Measurements from ENCODE around the gene TMEM198. TPM values are rescaled to one million over a fixed set of nuclear protein-coding genes. Genes with fewer than 3 reads are reported as not detected.

Gene TMEM198
- total RNA-seq, 1 donor from 2014 or later: 1.6 TPM

DNA sequence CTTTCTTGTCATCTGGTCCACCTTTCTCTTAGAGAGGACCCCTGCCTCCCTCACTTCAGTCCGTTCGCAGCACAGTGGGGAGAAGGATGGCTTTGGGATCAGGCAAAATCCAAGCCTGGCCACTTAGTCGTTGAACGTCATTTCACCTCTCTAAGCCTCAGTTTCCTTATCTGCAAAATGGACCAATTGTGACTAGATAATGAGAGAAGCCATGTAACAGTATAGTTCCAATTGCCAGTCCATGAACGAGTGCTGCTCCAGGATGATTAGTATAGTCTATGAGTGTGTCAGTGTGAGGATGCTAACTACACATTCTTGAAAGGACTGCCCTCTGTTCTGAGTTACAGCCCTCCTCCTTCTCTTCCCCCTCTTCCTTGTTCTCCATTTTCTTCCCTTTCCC is 29.3 kb downstream of the TMEM198 start:
- DNase-seq (ENCODE audit: low read depth): no peak
- no peak overlapping the region for H3K4me3 ChIP-seq (ENCODE audit: low read depth, low read length)
- TF ChIP-seq, protein P1, sequence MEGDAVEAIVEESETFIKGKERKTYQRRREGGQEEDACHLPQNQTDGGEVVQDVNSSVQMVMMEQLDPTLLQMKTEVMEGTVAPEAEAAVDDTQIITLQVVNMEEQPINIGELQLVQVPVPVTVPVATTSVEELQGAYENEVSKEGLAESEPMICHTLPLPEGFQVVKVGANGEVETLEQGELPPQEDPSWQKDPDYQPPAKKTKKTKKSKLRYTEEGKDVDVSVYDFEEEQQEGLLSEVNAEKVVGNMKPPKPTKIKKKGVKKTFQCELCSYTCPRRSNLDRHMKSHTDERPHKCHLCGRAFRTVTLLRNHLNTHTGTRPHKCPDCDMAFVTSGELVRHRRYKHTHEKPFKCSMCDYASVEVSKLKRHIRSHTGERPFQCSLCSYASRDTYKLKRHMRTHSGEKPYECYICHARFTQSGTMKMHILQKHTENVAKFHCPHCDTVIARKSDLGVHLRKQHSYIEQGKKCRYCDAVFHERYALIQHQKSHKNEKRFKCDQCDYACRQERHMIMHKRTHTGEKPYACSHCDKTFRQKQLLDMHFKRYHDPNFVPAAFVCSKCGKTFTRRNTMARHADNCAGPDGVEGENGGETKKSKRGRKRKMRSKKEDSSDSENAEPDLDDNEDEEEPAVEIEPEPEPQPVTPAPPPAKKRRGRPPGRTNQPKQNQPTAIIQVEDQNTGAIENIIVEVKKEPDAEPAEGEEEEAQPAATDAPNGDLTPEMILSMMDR (conservative IDR thresholded peaks at IDR 0.05; ENCODE audit: low read depth, low read length): no peak

GRCh38 chr2:219574484-219575311 is 30.9 kb downstream of the TMEM198 start:
- no peak for DNase-seq (ENCODE audit: low read depth)
- TF ChIP-seq, protein P1 (conservative IDR thresholded peaks at IDR 0.05; ENCODE audit: low read depth, low read length): no peak
- H3K4me3 ChIP-seq (ENCODE audit: low read depth, low read length): no peak overlapping the region

DNA sequence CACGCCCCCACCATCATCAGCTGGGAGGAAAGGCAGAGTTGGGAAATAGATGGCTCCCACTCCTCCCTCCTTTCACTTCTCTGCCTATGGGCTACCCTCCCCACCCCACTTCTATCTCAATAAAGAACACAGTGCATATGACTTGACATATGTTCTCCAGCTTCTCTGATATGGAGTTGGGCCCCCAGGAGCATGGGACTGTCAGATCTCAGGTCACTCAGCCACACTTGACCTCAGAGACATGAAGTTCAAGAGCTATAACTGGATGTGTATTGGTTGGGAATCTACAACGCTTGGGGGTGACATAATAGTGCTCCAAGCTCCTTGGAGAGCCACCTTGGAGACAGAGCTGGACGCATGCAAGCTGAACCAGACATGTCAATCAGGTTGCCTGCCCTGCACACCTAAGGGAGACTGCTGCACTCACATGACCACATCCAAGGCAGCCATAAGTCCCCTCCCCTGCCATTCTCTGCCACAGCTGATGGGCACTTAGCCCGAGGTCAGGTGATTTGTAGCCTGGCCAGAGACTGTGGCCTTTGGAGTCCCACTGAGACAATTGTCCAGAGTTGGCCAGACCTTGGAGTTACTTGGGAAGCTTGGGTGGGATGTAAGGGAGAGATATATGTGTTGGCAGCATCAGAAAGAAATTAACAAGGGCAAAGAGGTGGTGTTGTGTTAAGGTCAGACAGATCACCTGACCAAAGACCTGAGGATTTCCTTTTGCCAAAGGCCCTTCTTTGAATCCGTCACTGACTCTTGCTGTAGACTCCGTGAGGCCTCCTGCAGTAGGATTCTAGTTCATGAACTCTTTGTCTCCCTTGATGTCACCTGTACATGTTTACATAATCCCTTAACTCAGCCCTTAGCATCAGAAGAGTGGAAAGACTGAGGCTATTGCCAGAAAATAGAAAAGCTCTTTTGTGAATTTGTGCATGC is 32.0 kb downstream of the TMEM198 start:
- H3K4me3 ChIP-seq (ENCODE audit: low read depth, low read length): no peak overlapping the region
- TF ChIP-seq, protein P1 (conservative IDR thresholded peaks at IDR 0.05; ENCODE audit: low read depth, low read length): no peak
- DNase-seq (ENCODE audit: low read depth): no peak

DNA sequence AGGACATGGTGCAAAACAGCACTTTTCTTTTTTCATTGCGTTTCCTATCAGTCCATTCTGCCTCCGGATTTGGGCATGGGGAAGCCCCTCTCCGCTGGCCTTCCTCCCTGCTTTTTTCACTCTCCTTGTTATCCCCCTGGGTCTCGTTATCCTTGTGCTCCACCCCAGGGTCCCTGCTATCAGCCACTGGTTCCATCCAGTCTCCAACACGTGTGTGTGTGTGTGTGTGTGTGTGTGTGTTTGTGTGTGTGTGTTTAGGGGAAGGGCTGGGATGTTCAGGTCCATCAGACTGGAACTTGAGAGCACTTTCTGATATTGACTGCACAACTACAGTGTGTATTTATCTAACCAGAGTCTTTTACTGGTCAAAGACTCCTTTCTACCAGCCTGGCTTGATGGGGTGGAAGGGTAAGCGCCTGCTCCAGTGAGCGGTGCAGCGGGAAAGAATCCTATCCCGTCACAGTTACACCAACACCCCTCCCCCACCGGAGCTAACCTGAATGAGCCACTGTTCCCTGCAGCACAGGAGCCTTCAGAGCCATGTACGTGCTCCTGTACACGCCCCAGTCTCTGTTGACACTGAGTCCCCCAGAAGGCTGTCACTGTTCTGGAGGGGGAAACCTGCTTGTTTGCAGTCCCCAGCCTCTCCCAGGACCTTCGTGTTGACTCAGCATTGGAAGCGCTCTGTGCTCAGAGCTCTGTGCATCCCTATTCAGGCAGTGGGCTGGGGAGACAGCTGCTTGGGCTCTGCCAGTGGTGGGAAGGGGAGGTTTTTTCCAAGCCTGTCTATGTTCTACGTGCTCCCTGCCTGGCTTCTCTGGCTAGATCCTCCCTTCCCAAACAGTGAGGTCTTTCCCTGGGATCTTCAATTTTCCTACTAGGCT is 32.9 kb downstream of the TMEM198 start:
- TF ChIP-seq, protein P1 (conservative IDR thresholded peaks at IDR 0.05; ENCODE audit: low read depth, low read length): no peak
- no peak overlapping the region for H3K4me3 ChIP-seq (ENCODE audit: low read depth, low read length)
- no peak for DNase-seq (ENCODE audit: low read depth)

GRCh38 chr2:219578811-219579613 is 35.2 kb downstream of the TMEM198 start:
- H3K4me3 ChIP-seq (ENCODE audit: low read depth, low read length): no peak overlapping the region
- TF ChIP-seq, protein P1 (conservative IDR thresholded peaks at IDR 0.05; ENCODE audit: low read depth, low read length): no peak
- no peak for DNase-seq (ENCODE audit: low read depth)

GRCh38 chr2:219581346-219581745 is 37.5 kb downstream of the TMEM198 start:
- H3K4me3 ChIP-seq (ENCODE audit: low read depth, low read length): no peak overlapping the region
- DNase-seq (ENCODE audit: low read depth): no peak
- TF ChIP-seq, protein P1 (conservative IDR thresholded peaks at IDR 0.05; ENCODE audit: low read depth, low read length): no peak
